Measurements from ENCODE around the gene YBX3. TPM values are rescaled to one million over a fixed set of nuclear protein-coding genes. Genes with fewer than 3 reads are reported as not detected.

YBX3 gene
- total RNA-seq, 2 donors from 2014 or later = 147 to 210 TPM

DNA sequence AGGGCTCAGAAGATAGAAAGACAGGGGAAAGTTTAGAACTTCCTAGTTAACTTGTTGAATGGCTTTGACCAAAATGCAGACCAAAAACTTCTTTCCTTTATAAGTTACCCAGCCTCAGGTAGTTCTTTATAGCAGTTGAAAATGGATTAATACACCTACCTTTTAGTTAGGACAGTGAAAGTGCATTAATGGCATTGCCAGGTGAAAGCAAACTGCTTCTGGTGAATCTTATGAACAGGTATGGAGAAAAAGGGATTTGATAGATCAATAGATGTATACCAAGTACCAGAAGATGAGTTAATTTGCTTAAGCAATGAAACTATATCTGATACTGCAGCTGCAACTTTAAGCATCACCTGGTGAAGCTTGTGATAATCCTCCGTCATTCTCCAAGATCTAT lies 35.1 kb downstream of the YBX3 start:
- Mint-ChIP-seq H3K4me3 (no peak overlapping the region), H3K4me1 (ENCODE audit: low read depth in 2 of 2) (no peaks in the 10 kb centered on the region), H3K27me3 (peaks cover 0 to 18% of the 10 kb centered on the region in 2 donors), H3K27ac (no peak overlapping the region), H3K9me3 (peaks cover 4% of the 10 kb centered on the region), H3K36me3 (peaks cover 9% of the 10 kb centered on the region)
- no peak for DNase-seq (ENCODE audit: low spot score)
- no peak for ATAC-seq

DNA sequence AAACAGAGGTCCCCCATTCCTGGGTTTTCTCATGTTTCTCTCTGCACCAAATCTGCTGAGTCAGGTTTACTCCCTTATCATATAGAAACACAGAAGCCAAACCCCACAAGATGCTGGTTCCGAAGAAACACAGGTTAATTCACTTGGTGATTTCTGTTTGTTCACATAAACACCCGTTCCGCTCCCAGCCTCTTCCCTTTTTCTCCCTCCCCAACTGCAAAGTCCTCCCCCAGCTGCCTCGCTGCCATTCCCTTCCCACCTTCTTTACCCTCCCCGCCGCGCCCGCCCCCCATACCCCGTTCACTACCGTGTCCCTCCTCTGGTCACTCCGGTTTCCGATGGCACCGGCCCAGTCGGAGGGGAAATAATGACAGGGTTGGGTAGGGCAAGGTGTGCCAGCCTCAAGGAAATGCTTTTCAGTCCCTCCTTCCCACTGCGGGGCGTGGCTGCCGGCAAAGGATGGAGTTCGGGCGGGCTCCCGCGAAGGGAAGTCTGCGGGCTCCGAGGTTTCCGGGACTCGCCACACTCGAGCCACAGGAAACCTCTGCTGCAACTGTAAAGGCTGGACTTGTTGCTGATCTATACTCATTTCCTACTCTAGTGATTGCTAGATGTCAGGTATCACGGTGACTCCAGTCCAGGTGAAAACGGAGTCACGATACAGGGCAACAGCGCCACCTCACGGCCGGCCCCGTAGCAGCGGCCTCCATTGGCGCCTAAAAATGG lies 49.3 kb downstream of the YBX3 start, which contains the start of gene STYK1:
STYK1 (minus strand) TSS at position 394 of the 726 bp plus-strand sequence. CDS start 39,434 bp downstream, outside the sequence.
- Mint-ChIP-seq H3K4me3 (peak within 1 kb of the TSS; percentile 95), H3K9me3 (no peaks in the 10 kb centered on the region), H3K4me1 (ENCODE audit: low read depth in 2 of 2) (peaks cover 46 to 66% of the 10 kb centered on the region in 2 donors), H3K27me3 (peaks cover 10 to 30% of the 10 kb centered on the region in 2 donors), H3K36me3 (peaks cover 4% of the 10 kb centered on the region), H3K27ac (peak within 1 kb of the TSS; percentile 88)
- DNase-seq (ENCODE audit: low spot score) = peak; percentile 85
- peak; percentile 91 to 92 for ATAC-seq

DNA sequence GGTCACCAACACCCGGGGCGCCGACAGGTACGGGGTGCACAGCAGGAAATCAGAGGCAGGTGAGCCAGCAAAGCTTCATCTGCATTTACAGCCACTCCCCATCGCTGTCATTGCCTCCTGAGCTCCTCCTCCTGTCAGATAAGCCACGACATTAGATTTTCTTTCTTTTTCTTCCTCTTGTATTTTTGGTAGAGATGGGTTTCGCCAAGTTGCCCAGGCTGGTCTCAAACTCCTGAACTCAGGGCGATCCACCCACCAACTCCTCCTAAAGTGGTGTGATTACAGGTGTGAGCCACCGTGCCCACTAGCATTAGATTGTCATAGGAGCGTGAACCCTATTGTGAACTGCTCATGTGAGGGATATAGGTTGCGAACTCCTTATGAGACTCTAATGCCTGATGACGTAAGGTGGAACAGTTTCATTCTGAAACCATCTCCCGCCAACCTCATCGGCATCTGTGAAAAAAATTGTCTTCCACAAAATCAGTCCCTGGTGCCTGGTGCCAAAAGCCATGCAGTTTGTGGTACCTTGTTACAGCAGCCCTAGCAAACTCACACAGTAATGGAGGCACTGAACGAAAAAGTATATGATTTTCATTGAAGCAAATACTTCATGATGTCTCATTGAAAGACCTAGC lies 50.8 kb downstream of the YBX3 start:
- Mint-ChIP-seq H3K9me3 (no peaks in the 10 kb centered on the region), H3K36me3 (no peaks in the 10 kb centered on the region), H3K4me1 (ENCODE audit: low read depth in 2 of 2) (peaks cover 46 to 76% of the 10 kb centered on the region in 2 donors), H3K27ac (peak overlapping the region; percentile 15 to 88), H3K4me3 (peak overlapping the region; percentile 95), H3K27me3 (peaks cover 10 to 27% of the 10 kb centered on the region in 2 donors)
- ATAC-seq = peak in 1 of 2 donors; percentile 64
- peak; percentile 61 for DNase-seq (ENCODE audit: low spot score)

DNA sequence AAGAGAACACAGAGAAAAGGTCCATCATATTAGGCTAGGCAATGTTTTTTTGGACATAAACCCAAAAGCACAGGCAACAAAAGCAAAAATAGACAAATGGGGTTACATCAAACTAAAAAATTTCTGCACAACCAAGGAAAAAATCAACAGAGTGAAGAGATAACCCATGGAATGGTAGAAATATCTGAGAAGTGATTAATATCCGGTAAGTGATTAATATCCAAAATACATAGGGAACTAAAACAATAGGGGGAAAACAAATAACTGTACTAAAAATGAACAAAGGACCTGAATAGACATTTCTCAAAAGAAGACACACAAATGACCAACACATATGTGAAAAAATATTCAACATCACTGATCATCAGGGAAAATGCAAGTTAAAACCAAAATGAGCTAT lies 53.6 kb downstream of the YBX3 start:
- Mint-ChIP-seq H3K4me3 (peak overlapping the region; percentile 1), H3K27ac (no peak overlapping the region), H3K36me3 (no peaks in the 10 kb centered on the region), H3K27me3 (peaks cover 0 to 14% of the 10 kb centered on the region in 2 donors), H3K4me1 (ENCODE audit: low read depth in 2 of 2) (peaks cover 34 to 58% of the 10 kb centered on the region in 2 donors), H3K9me3 (no peaks in the 10 kb centered on the region)
- ATAC-seq = no peak
- DNase-seq (ENCODE audit: low spot score) = no peak

DNA sequence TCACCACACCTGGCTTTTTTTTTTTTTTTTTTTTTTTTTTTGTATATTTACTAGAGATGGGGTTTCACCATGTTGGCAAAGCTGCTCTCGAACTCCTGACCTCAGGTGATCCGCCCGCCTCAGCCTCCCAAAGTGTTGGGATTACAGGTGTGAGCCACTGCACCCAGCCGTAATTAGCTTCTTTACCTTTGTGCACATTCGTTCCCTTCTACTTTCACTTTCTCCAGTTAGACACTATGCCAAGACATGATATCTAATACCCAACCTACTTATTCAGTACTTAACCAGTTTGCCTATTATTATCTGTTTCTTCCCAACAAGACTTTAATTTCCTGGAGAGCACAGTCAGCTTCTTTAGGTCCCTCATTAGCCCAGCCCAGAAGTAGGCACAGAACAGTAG lies 54.6 kb downstream of the YBX3 start:
- peaks cover 0 to 16% of the 10 kb centered on the region in 2 donors for H3K27me3 Mint-ChIP-seq
- DNase-seq (ENCODE audit: low spot score) = no peak
- no peak for ATAC-seq
- peaks cover 26 to 49% of the 10 kb centered on the region in 2 donors for H3K4me1 Mint-ChIP-seq (ENCODE audit: low read depth in 2 of 2)
- peak overlapping the region in 1 of 2 donors; percentile 1 for H3K27ac Mint-ChIP-seq
- H3K36me3 Mint-ChIP-seq = no peaks in the 10 kb centered on the region
- H3K9me3 Mint-ChIP-seq = no peaks in the 10 kb centered on the region
- H3K4me3 Mint-ChIP-seq = peak overlapping the region; percentile 70

DNA sequence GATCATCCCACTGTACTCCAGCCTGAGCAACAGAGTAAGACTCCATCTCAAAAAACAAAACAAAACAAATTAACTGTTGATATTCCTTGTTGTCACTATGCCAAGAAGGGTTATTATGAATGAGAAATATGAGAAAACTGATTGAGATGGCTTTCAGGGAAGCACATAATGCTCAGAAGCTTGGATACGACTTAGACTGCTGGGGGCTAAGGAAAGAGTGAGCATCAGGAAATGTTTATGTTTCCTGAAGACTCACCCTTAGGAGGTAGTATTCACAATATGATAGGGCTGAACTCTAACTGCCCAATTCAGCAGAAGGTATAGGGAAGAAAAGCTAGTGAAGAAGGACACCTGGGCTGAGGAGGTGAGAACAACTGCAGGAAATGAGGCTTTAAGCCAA lies 55.5 kb downstream of the YBX3 start:
- peak overlapping the region; percentile 55 for H3K4me3 Mint-ChIP-seq

DNA sequence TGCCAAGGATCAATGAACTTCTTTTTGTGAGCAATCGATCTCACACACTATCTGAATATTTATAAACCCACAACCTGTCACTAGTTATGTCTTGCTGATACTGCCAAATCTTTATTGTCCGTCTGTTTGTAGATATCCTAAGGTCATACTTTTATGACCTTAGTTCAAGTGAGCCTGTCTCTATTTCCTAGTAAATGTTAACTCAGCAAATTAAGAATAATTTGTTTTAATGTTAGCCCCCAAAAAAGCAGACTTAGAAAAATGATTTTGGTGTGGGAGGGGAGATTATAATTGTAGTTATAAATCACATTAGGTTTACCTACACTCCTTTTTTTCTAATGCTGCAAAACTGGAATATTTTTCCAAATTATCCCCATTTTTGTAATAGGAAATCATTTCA lies 58.6 kb downstream of the YBX3 start:
- Mint-ChIP-seq H3K4me1 (ENCODE audit: low read depth in 2 of 2) (peaks cover 8 to 21% of the 10 kb centered on the region in 2 donors), H3K4me3 (no peak overlapping the region), H3K27me3 (peaks cover 6 to 14% of the 10 kb centered on the region in 2 donors), H3K36me3 (no peaks in the 10 kb centered on the region), H3K27ac (no peak overlapping the region), H3K9me3 (no peaks in the 10 kb centered on the region)
- no peak for DNase-seq (ENCODE audit: low spot score)
- no peak for ATAC-seq

More for the DNA sequence above, 55.5 kb downstream of the YBX3 start:
- Mint-ChIP-seq H3K36me3 (no peaks in the 10 kb centered on the region), H3K27ac (no peak overlapping the region), H3K9me3 (no peaks in the 10 kb centered on the region), H3K4me1 (ENCODE audit: low read depth in 2 of 2) (peaks cover 20 to 40% of the 10 kb centered on the region in 2 donors), H3K27me3 (peaks cover 0 to 14% of the 10 kb centered on the region in 2 donors)
- ATAC-seq (no peak), DNase-seq (ENCODE audit: low spot score) (no peak)

DNA sequence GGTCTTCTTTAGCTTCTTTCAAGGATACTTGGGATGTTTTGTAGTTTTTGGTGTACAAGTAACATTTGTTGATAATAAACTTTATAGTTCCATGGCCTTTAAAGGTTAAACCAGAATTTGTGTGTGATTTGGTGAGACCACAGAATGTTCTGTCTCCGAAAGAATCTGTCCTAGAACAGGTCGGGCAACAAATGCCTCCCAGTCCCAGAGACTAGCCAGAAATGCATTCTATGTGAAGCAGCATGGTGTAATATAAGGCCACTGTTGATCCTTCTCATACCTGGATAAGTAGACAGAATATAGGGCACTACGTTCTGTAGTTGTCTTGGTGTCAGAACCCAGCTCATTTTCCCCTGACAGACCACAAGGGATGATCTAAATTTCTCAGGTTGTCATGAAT lies 59.3 kb downstream of the YBX3 start:
- H3K27ac Mint-ChIP-seq = no peak overlapping the region
- ATAC-seq = no peak
- H3K9me3 Mint-ChIP-seq = no peaks in the 10 kb centered on the region
- no peak for DNase-seq (ENCODE audit: low spot score)
- no peak overlapping the region for H3K4me3 Mint-ChIP-seq
- no peaks in the 10 kb centered on the region for H3K36me3 Mint-ChIP-seq
- peaks cover 8 to 15% of the 10 kb centered on the region in 2 donors for H3K4me1 Mint-ChIP-seq (ENCODE audit: low read depth in 2 of 2)
- peaks cover 6 to 11% of the 10 kb centered on the region in 2 donors for H3K27me3 Mint-ChIP-seq

DNA sequence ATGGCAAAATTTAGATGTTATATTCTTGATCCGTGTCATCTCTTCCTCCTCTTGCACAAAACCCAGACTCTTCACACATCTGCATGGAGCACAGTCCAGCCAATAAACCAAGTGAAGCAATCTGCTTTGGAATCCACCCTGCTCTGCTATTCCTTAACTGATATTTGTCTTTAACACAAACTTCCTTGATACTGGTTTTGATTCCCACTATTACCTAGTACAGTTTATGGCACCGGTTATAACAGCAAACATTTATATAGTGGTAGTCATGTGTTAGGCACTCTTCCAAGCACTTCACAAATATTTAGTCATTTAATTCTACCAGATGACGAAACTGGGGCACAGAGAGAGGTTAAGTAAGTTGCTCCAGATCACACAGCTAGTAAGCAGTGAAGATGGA lies 61.8 kb downstream of the YBX3 start:
- Mint-ChIP-seq H3K27me3 (peaks cover 5 to 6% of the 10 kb centered on the region in 2 donors), H3K27ac (no peak overlapping the region), H3K36me3 (peaks cover 10% of the 10 kb centered on the region), H3K9me3 (no peaks in the 10 kb centered on the region), H3K4me3 (no peak overlapping the region), H3K4me1 (ENCODE audit: low read depth in 2 of 2) (peaks cover 0 to 4% of the 10 kb centered on the region in 2 donors)
- no peak for ATAC-seq
- no peak for DNase-seq (ENCODE audit: low spot score)

DNA sequence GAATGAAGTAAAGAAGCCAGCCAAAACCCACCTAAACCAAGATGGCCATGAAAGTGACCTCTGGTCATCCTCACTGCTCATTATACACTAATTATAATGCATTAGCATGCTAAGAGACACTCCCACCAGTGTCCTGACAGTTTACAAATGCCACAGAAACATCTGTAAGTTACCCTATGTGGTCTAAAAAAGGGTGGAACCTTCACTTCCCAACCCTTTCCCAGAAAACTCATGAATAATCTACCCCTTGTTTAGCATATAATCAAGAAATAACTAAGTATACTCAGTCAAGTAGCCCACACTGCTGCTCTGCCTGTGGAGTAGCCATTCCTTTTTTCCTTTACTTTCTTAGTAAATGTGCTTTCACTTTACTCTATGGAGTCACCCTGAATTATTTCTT lies 69.1 kb downstream of the YBX3 start:
- peaks cover 20% of the 10 kb centered on the region for H3K36me3 Mint-ChIP-seq
- ATAC-seq (no peak), DNase-seq (ENCODE audit: low spot score) (no peak)
- no peaks in the 10 kb centered on the region for H3K9me3 Mint-ChIP-seq
- H3K4me3 Mint-ChIP-seq = no peak overlapping the region
- H3K27ac Mint-ChIP-seq = no peak overlapping the region
- H3K27me3 Mint-ChIP-seq = peaks cover 0 to 2% of the 10 kb centered on the region in 2 donors
- H3K4me1 Mint-ChIP-seq (ENCODE audit: low read depth in 2 of 2) = peaks cover 0 to 5% of the 10 kb centered on the region in 2 donors

DNA sequence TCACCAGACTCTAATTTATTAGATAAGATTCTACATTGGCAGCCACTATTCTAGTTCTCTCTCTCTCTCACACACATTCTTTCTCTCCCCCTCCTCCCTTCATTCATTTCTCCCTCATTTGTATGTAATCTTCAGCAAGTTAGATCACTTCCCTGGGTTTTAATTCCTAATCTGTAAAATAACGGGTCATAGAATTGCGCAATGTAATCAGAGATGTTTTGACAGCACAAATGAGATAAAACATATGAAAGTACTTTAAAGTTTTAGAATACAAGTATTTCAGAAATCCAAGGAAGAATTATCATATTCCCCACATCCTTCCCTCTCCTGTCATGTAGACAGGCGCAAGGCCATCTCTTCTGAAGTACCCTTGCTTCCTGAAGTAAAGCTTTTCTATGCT lies 70.9 kb downstream of the YBX3 start:
- Mint-ChIP-seq H3K4me1 (ENCODE audit: low read depth in 2 of 2) (peaks cover 0 to 5% of the 10 kb centered on the region in 2 donors), H3K9me3 (peaks cover 3% of the 10 kb centered on the region), H3K4me3 (no peak overlapping the region), H3K27me3 (peaks cover 0 to 2% of the 10 kb centered on the region in 2 donors), H3K27ac (no peak overlapping the region), H3K36me3 (peaks cover 23% of the 10 kb centered on the region)
- ATAC-seq (no peak), DNase-seq (ENCODE audit: low spot score) (no peak)

Other genes with a start within 250 kb of the YBX3 start
- under 1 TPM; 0.33 to 0.45 TPM for gene EIF2S3B, start 217.4 kb downstream of the YBX3 start, total RNA-seq
- 10 to 100 TPM; 84.0 to 94.4 TPM for gene MAGOHB, start 109.7 kb downstream of the YBX3 start, total RNA-seq
- 10 to 100 TPM; 10.7 to 30.3 TPM for gene STYK1, start 49.3 kb downstream of the YBX3 start, total RNA-seq
- gene TAS2R7, start 79.3 kb upstream of the YBX3 start, total RNA-seq = not detected
- not detected for gene TAS2R8, start 84.0 kb upstream of the YBX3 start, total RNA-seq
- not detected for gene TAS2R9, start 86.8 kb upstream of the YBX3 start, total RNA-seq
- 1 to 10 TPM in 1 of 2 donors, under 1 TPM in 1; 0.64 to 1.0 TPM for gene TAS2R10, start 103.0 kb upstream of the YBX3 start, total RNA-seq
- gene PRR4, start 126.2 kb upstream of the YBX3 start, total RNA-seq = 1 to 10 TPM; 2.5 to 3.1 TPM
- gene PRH1, start 160.9 kb upstream of the YBX3 start, total RNA-seq = 10 to 100 TPM; 14.1 to 63.8 TPM
- gene TAS2R13, start 186.2 kb upstream of the YBX3 start, total RNA-seq = 1 to 10 TPM; 1.2 to 4.3 TPM
- not detected for gene PRH2, start 205.9 kb upstream of the YBX3 start, total RNA-seq
- gene TAS2R14, start 215.9 kb upstream of the YBX3 start, total RNA-seq = 1 to 10 TPM; 2.3 to 6.2 TPM

Measured in natural killer cell treated with Interleukin-12 subunit alpha and Interleukin-12 subunit beta and Interleukin-15 and Interleukin-18, amount 100 ng/mL, for 72 hours (primary cell).